ENCODE data around the gene TBX6. TPM values are rescaled to one million over a fixed set of nuclear protein-coding genes. Genes with fewer than 3 reads are reported as not detected.
"Not testable (repeated sequence)": the region's sequence is repeated elsewhere in the genome, so short reads cannot be mapped to it uniquely, and the experiment has no call there.

The TBX6 gene
- total RNA-seq, 2 donors from 2014 or later = 0.43 TPM; not detected in 1

- no peak for DNase-seq (ENCODE audit: low spot score)
- no peaks in the 10 kb centered on the region for H3K4me1 ChIP-seq
- H3K36me3 ChIP-seq = no peaks in the 10 kb centered on the region
- H3K27ac ChIP-seq = no peak overlapping the region
- TF ChIP-seq CTCF (IDR thresholded peaks at IDR 0.05) = no peak
- no peaks in the 10 kb centered on the region for H3K27me3 ChIP-seq
- no peaks in the 10 kb centered on the region for H3K9me3 ChIP-seq
- H3K4me3 ChIP-seq = no peak overlapping the region
Observed at GRCh38 chr16:30046588-30046987, 45.1 kb downstream of the TBX6 start.

GRCh38 chr16:30046178-30046577, 45.5 kb downstream of the TBX6 start:
- DNase-seq (ENCODE audit: low spot score) = no peak

GRCh38 chr16:30041841-30042240, 49.9 kb downstream of the TBX6 start:
- no peak overlapping the region for H3K4me3 ChIP-seq
- TF ChIP-seq CTCF (IDR thresholded peaks at IDR 0.05) = peak; percentile 29 to 60
- no peaks in the 10 kb centered on the region for H3K9me3 ChIP-seq
- no peak overlapping the region for H3K27ac ChIP-seq
- DNase-seq (ENCODE audit: low spot score) = no peak
- no peaks in the 10 kb centered on the region for H3K27me3 ChIP-seq
- no peaks in the 10 kb centered on the region for H3K36me3 ChIP-seq
- H3K4me1 ChIP-seq = no peaks in the 10 kb centered on the region

More at GRCh38 chr16:30046178-30046577, 45.5 kb downstream of the TBX6 start:
- TF ChIP-seq CTCF (IDR thresholded peaks at IDR 0.05) = no peak
- Histone ChIP-seq H3K9me3 (no peaks in the 10 kb centered on the region), H3K27ac (no peak overlapping the region), H3K4me3 (no peak overlapping the region), H3K27me3 (no peaks in the 10 kb centered on the region), H3K4me1 (no peaks in the 10 kb centered on the region), H3K36me3 (no peaks in the 10 kb centered on the region)

GRCh38 chr16:30040690-30041089, 51.0 kb downstream of the TBX6 start:
- DNase-seq (ENCODE audit: low spot score); H3K27ac ChIP-seq; H3K9me3 ChIP-seq; H3K36me3 ChIP-seq; H3K27me3 ChIP-seq; H3K4me3 ChIP-seq; H3K4me1 ChIP-seq: not testable (repeated sequence)

GRCh38 chr16:30040221-30040620, 51.5 kb downstream of the TBX6 start:
- no peaks in the 10 kb centered on the region for H3K36me3 ChIP-seq
- H3K9me3 ChIP-seq = no peaks in the 10 kb centered on the region
- no peak for TF ChIP-seq CTCF (IDR thresholded peaks at IDR 0.05)
- H3K27ac ChIP-seq = no peak overlapping the region
- DNase-seq (ENCODE audit: low spot score) = no peak
- H3K4me3 ChIP-seq = no peak overlapping the region
- H3K27me3 ChIP-seq = no peaks in the 10 kb centered on the region
- no peaks in the 10 kb centered on the region for H3K4me1 ChIP-seq

Other genes starting within 250 kb of the TBX6 start
- gene CDIPT, start 228.7 kb downstream of the TBX6 start, total RNA-seq = 100 to 1,000 TPM; 135 to 138 TPM
- gene SEZ6L2, start 192.4 kb downstream of the TBX6 start, total RNA-seq = 1 to 10 TPM; 2.6 to 4.6 TPM
- 1 to 10 TPM; 1.5 to 3.2 TPM for gene ASPHD1, start 191.4 kb downstream of the TBX6 start, total RNA-seq
- 1 to 10 TPM; 6.4 to 6.5 TPM for gene KCTD13, start 165.7 kb downstream of the TBX6 start, total RNA-seq
- gene TMEM219, start 129.8 kb downstream of the TBX6 start, total RNA-seq = 100 to 1,000 TPM; 100 to 107 TPM
- 10 to 100 TPM; 29.1 to 36.7 TPM for gene TAOK2, start 118.1 kb downstream of the TBX6 start, total RNA-seq
- gene HIRIP3, start 96.3 kb downstream of the TBX6 start, total RNA-seq = 10 to 100 TPM; 10.3 to 11.4 TPM
- gene INO80E, start 95.7 kb downstream of the TBX6 start, total RNA-seq = 100 to 1,000 TPM in 1 of 2 donors, 10 to 100 TPM in 1; 33.4 to 117 TPM
- gene DOC2A, start 80.9 kb downstream of the TBX6 start, total RNA-seq = not detected
- gene C16orf92, start 68.7 kb downstream of the TBX6 start, total RNA-seq = not detected
- not detected for gene TLCD3B, start 60.7 kb downstream of the TBX6 start, total RNA-seq
- 1,000 to 10,000 TPM; 2,869 to 3,626 TPM for gene ALDOA, start 26.2 kb downstream of the TBX6 start, total RNA-seq
- 10 to 100 TPM; 23.2 to 32.7 TPM for gene PPP4C, start 15.9 kb downstream of the TBX6 start, total RNA-seq
- gene YPEL3, start 4.3 kb upstream of the TBX6 start, total RNA-seq = 100 to 1,000 TPM; 129 to 140 TPM
- 1 to 10 TPM in 1 of 2 donors, not detected in 1; 1.7 TPM for gene GDPD3, start 21.6 kb upstream of the TBX6 start, total RNA-seq
- gene MAPK3, start 31.3 kb upstream of the TBX6 start, total RNA-seq = 10 to 100 TPM; 27.9 to 76.6 TPM
- gene CORO1A, start 91.7 kb upstream of the TBX6 start, total RNA-seq = 10 to 100 TPM in 1 of 2 donors, 1 to 10 TPM in 1; 5.4 to 18.6 TPM
- gene BOLA2B, start 101.7 kb upstream of the TBX6 start, total RNA-seq = 100 to 1,000 TPM; 143 to 187 TPM
- gene SLX1A, start 102.0 kb upstream of the TBX6 start, total RNA-seq = 10 to 100 TPM; 25.1 to 36.3 TPM
- gene SULT1A3, start 107.3 kb upstream of the TBX6 start, total RNA-seq = 1 to 10 TPM; 2.0 to 7.4 TPM
- gene NPIPB13, start 156.6 kb upstream of the TBX6 start, total RNA-seq = 1 to 10 TPM in 1 of 2 donors, not detected in 1; 1.7 TPM